ENCODE results near the gene HRH2.
A peak's percentile ranks its signal among the peaks of the same experiment; 100 is the strongest.

Gene HRH2

GRCh38 chr5:175654807-175655206, 3.1 kb upstream of the HRH2 start:
- Histone ChIP-seq H3K36me3 (ENCODE audit: insufficient read depth, low read length) (no peaks in the 10 kb centered on the region), H3K4me1 (ENCODE audit: insufficient read depth, low read length) (no peaks in the 10 kb centered on the region), H3K9me3 (ENCODE audit: control insufficient read depth, insufficient read depth, low read length) (peaks cover 3% of the 10 kb centered on the region; the same call in 1 of the 2 replicates), H3K9ac (ENCODE audit: low read depth, low read length) (no peak overlapping the region)

DNA sequence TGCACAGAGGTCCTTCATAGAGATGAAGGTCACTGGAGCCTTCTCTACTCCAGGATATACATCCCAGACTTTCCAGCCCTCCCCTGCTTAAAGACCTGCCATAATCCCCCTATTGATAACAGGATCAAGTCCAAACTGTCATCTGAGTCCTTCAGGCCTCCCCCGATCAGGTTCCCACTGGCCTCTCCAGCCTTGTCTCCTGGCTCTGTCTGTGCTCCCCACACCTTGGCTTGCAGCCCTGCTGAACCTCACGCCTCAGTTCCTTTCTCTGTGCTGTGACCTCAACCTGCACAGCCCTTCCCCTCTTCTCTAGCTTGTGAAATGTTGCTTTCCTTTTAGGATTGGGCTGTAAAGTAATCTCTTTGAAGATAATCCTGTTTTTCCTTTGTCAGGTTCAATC, 2.5 kb upstream of the HRH2 start:
- H3K36me3 ChIP-seq (ENCODE audit: insufficient read depth, low read length), result no peaks in the 10 kb centered on the region
- H3K9ac ChIP-seq (ENCODE audit: low read depth, low read length), result no peak overlapping the region
- no peaks in the 10 kb centered on the region for H3K4me1 ChIP-seq (ENCODE audit: insufficient read depth, low read length)
- no peaks in the 10 kb centered on the region for H3K9me3 ChIP-seq (ENCODE audit: control insufficient read depth, insufficient read depth, low read length)

DNA sequence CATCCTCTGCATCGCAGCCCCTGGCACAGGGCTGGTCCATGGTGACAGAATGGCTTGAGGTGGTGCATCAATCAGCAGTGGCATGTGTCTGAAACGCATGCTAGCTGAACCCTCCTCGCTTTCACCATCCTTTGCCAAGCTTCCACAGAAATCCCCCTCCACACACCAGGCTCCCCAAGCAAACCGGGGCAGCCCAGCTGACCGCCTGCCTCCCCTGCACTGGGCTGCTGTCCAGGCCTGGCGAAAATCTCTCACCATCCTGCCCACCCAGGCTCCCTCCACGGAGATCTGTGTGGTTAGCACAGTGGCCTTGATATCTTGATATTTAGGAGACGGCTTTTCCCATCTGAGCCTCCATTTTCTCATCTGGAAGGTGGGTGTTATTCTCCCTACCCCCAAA, 905 bp upstream of the HRH2 start:
- Histone ChIP-seq H3K9ac (ENCODE audit: low read depth, low read length) (peak overlapping the region; percentile 65; the same call in 1 of the 2 replicates), H3K9me3 (ENCODE audit: control insufficient read depth, insufficient read depth, low read length) (no peaks in the 10 kb centered on the region)

GRCh38 chr5:175658299-175659145, 651 bp downstream of the HRH2 start:
- H3K36me3 ChIP-seq (ENCODE audit: insufficient read depth, low read length), result no peaks in the 10 kb centered on the region
- H3K9me3 ChIP-seq (ENCODE audit: control insufficient read depth, insufficient read depth, low read length), result no peaks in the 10 kb centered on the region
- H3K9ac ChIP-seq (ENCODE audit: low read depth, low read length), result peak overlapping the region; percentile 65
- no peaks in the 10 kb centered on the region for H3K4me1 ChIP-seq (ENCODE audit: insufficient read depth, low read length)

More for the DNA sequence above, 905 bp upstream of the HRH2 start:
- Histone ChIP-seq H3K36me3 (ENCODE audit: insufficient read depth, low read length) (no peaks in the 10 kb centered on the region), H3K4me1 (ENCODE audit: insufficient read depth, low read length) (no peaks in the 10 kb centered on the region)

GRCh38 chr5:175659546-175660253, 1.8 kb downstream of the HRH2 start:
- no peak overlapping the region for H3K9ac ChIP-seq (ENCODE audit: low read depth, low read length)

DNA sequence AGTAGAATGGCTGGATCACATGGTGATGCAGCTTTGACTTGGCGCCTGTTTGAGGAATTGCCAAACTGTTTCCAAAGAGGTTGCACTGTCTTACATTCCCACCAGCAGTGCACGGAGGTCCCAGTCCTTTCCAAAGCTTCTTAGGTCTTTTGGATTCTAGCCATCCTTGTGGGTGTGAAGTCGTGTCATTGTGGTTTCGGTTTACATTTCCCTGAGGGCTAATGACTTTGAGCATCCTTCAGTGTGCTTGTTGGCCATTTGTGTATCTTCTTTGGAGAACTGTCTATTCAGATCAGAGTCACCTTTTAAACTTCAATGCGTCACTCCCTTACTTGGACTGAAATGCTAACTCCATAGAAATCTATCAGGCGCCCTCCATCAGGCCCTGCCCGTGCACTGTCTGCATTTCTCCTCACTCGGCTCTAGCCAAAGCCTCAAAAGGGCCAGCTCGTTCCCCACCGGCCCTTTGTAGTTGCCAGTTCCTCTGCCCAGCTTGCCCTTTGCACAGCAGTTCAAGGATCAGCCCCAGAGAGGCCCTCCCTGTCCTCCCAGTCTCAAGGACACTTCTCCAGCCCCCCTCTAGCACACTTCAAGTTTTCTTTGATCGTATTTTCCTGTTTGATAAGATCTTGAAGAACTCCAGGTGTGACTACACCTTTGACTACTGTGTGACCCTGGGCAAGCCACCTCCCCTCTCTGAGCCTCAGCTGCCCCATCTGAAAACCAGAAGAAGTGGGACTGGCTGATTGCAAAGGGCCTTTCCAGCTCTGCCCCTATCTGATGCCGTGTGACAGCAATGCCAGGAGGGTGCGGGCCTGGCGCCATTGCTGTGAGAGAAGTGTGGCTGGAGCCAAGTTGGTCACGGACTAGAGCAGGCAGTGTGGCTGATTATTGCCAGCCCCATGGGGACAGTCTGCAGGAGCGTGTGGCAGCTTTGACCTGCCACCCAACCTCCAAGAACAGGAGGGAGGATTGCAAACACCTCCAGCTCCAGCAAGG, 5.6 kb downstream of the HRH2 start:
- Histone ChIP-seq H3K9ac (ENCODE audit: low read depth, low read length) (no peak overlapping the region), H3K4me1 (ENCODE audit: insufficient read depth, low read length) (no peaks in the 10 kb centered on the region), H3K36me3 (ENCODE audit: insufficient read depth, low read length) (no peaks in the 10 kb centered on the region)

More at GRCh38 chr5:175659546-175660253, 1.8 kb downstream of the HRH2 start:
- H3K9me3 ChIP-seq (ENCODE audit: control insufficient read depth, insufficient read depth, low read length), result no peaks in the 10 kb centered on the region
- H3K36me3 ChIP-seq (ENCODE audit: insufficient read depth, low read length), result no peaks in the 10 kb centered on the region
- H3K4me1 ChIP-seq (ENCODE audit: insufficient read depth, low read length), result no peaks in the 10 kb centered on the region

DNA sequence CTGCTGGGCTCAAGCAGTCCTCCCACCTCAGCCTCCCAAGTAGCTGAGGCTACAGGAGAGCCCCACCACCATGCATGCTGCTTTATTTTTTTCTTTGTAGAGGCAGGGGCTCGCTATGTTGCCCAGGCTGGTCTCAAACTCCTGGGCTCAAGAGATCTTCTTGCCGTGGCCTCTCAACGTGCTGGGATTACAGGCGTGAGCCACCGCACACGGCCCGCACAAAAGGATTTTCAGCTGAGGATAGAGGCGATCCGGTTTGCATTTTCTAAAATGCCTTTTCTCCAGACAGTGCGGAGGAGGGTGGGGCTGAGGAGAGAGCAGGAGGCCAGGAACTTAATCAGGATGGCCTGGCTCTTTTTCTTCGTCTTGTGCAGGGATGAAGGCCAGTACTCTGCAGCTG, 6.9 kb downstream of the HRH2 start:
- no peak overlapping the region for H3K9ac ChIP-seq (ENCODE audit: low read depth, low read length)
- H3K9me3 ChIP-seq (ENCODE audit: control insufficient read depth, insufficient read depth, low read length), result no peaks in the 10 kb centered on the region
- no peaks in the 10 kb centered on the region for H3K36me3 ChIP-seq (ENCODE audit: insufficient read depth, low read length)
- no peaks in the 10 kb centered on the region for H3K4me1 ChIP-seq (ENCODE audit: insufficient read depth, low read length)

More for the DNA sequence above, 5.6 kb downstream of the HRH2 start:
- no peaks in the 10 kb centered on the region for H3K9me3 ChIP-seq (ENCODE audit: control insufficient read depth, insufficient read depth, low read length)

GRCh38 chr5:175666216-175666615, 8.3 kb downstream of the HRH2 start:
- Histone ChIP-seq H3K9ac (ENCODE audit: low read depth, low read length) (no peak overlapping the region), H3K4me1 (ENCODE audit: insufficient read depth, low read length) (no peaks in the 10 kb centered on the region), H3K9me3 (ENCODE audit: control insufficient read depth, insufficient read depth, low read length) (no peaks in the 10 kb centered on the region), H3K36me3 (ENCODE audit: insufficient read depth, low read length) (no peaks in the 10 kb centered on the region)

GRCh38 chr5:175668006-175668405, 10.1 kb downstream of the HRH2 start:
- Histone ChIP-seq H3K9me3 (ENCODE audit: control insufficient read depth, insufficient read depth, low read length) (no peaks in the 10 kb centered on the region), H3K4me1 (ENCODE audit: insufficient read depth, low read length) (no peaks in the 10 kb centered on the region), H3K9ac (ENCODE audit: low read depth, low read length) (no peak overlapping the region), H3K36me3 (ENCODE audit: insufficient read depth, low read length) (no peaks in the 10 kb centered on the region)

GRCh38 chr5:175670372-175670771, 12.5 kb downstream of the HRH2 start:
- H3K4me1 ChIP-seq (ENCODE audit: insufficient read depth, low read length), result no peaks in the 10 kb centered on the region
- H3K9ac ChIP-seq (ENCODE audit: low read depth, low read length), result no peak overlapping the region
- H3K9me3 ChIP-seq (ENCODE audit: control insufficient read depth, insufficient read depth, low read length), result no peaks in the 10 kb centered on the region
- H3K36me3 ChIP-seq (ENCODE audit: insufficient read depth, low read length), result no peaks in the 10 kb centered on the region

GRCh38 chr5:175671013-175671412, 13.1 kb downstream of the HRH2 start:
- H3K9ac ChIP-seq (ENCODE audit: low read depth, low read length), result no peak overlapping the region
- no peaks in the 10 kb centered on the region for H3K36me3 ChIP-seq (ENCODE audit: insufficient read depth, low read length)
- no peaks in the 10 kb centered on the region for H3K4me1 ChIP-seq (ENCODE audit: insufficient read depth, low read length)
- H3K9me3 ChIP-seq (ENCODE audit: control insufficient read depth, insufficient read depth, low read length), result no peaks in the 10 kb centered on the region

- Histone ChIP-seq H3K4me1 (ENCODE audit: insufficient read depth, low read length) (no peaks in the 10 kb centered on the region), H3K9ac (ENCODE audit: low read depth, low read length) (no peak overlapping the region), H3K36me3 (ENCODE audit: insufficient read depth, low read length) (no peaks in the 10 kb centered on the region), H3K9me3 (ENCODE audit: control insufficient read depth, insufficient read depth, low read length) (no peaks in the 10 kb centered on the region)
Observed at GRCh38 chr5:175672976-175673648, 15.2 kb downstream of the HRH2 start.

DNA sequence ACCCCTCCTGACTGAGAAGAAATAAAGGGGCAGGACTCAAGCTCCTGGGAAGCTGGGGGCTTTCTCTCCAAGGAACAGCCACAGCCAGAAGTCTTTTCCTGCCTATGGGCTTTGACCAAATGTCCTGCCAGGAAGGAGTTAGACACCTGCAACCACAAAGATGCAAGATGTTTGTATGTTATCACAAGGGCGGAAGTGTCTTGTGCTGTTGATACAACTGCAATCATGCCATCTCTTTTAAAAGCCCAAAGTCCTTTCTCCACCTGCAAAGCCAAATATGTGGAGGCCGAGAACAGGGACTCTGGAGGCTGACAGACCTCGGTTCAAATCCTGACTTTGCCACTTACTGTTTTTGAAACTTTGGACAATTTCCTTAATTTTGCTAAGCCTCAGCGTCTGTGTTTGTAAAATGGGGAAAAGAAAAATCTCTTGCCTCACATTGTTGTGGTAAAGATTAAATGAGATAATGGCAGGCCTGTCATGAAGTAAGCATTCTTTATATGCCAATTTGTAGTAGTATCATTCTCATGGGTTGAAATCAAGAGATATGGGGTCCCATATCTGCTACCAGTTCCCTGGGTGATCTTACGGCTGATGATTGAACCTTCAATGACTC, 17.0 kb downstream of the HRH2 start:
- no peak overlapping the region for H3K9ac ChIP-seq (ENCODE audit: low read depth, low read length)
- no peaks in the 10 kb centered on the region for H3K36me3 ChIP-seq (ENCODE audit: insufficient read depth, low read length)
- H3K4me1 ChIP-seq (ENCODE audit: insufficient read depth, low read length), result no peaks in the 10 kb centered on the region
- H3K9me3 ChIP-seq (ENCODE audit: control insufficient read depth, insufficient read depth, low read length), result no peaks in the 10 kb centered on the region

Measured in ES-I3 (cell line).